Tibial nerve (tissue), 4 donors: ENCODE measurements around the gene SPHK1.

ENCODE experiments used
- CTCF ChIP-seq, 5 experiments: fragments of 200-600 bp in 3 of 5; fragments of 450-650 bp in 2 of 5; sonication (generic) in 3 of 5; IDR thresholded peaks; one replicate each; pipeline ENCODE4 v1.5.1; 2016 to 2019; ENCODE audit warnings: antibody characterized with exemption in 5 of 5, mild to moderate bottlenecking in 3 of 5, moderate library complexity in 2 of 5
- EP300 ChIP-seq, 2 donors: sonication (generic); formaldehyde crosslinking; IDR thresholded peaks; one replicate each; pipeline ENCODE4 v1.6.1; 2017; ENCODE audit warnings: antibody characterized with exemption in 2 of 2, mild to moderate bottlenecking in 1 of 2
- POLR2A ChIP-seq, 2 donors: fragments of 450-650 bp; IDR thresholded peaks; one replicate each; pipeline ENCODE4 v1.6.1; 2017; ENCODE audit warnings: antibody characterized with exemption in 2 of 2, mild to moderate bottlenecking in 2 of 2, moderate library complexity in 2 of 2

- no peak for TF ChIP-seq CTCF (IDR thresholded peaks at IDR 0.05)
- no peak for TF ChIP-seq POLR2A (IDR thresholded peaks at IDR 0.05)
- no peak for TF ChIP-seq EP300 (IDR thresholded peaks at IDR 0.05)
These were observed 47.1 kb downstream of the SPHK1 start for GRCh38 chr17:76431509-76431908.
